Measurements from ENCODE around the gene FJX1.

FJX1 gene

DNA sequence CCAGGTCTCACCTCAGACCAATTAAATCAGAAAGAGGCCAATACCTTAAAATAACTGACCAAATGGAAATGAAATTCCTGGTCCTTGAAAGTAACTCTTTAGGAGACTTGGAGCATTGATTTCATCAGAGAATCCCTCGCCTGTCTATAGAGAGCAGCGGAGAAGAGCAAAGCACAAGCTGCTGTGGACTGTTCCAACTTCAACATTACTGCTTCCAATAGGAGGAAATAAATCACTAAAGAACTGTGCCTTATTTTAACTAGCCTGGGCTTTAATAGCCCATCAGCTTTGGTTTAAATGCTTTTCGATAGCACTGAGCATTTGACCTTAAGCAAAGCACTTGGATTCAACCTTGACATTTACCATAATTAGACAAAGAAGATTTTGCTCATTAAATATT lies 32.0 kb upstream of the FJX1 start:
- no peaks in the 10 kb centered on the region for H3F3A ChIP-seq (ENCODE audit: control insufficient read depth, insufficient read depth)
- H3K4me3 ChIP-seq (ENCODE audit: low read length), result no peak overlapping the region
- no peaks in the 10 kb centered on the region for H3K36me3 ChIP-seq (ENCODE audit: control insufficient read depth, low read length)
- no peaks in the 10 kb centered on the region for H4K20me1 ChIP-seq (ENCODE audit: control insufficient read depth, insufficient read depth, low read depth, low read length)
- H3K27me3 ChIP-seq (ENCODE audit: control insufficient read depth, low read length), result peaks cover 3% of the 10 kb centered on the region; the same call in 1 of the 2 replicates
- H3K79me2 ChIP-seq (ENCODE audit: control insufficient read depth, low read length), result no peaks in the 10 kb centered on the region
- no peaks in the 10 kb centered on the region for H3K9me2 ChIP-seq (replicated peaks; ENCODE audit: control insufficient read depth, low read length)
- TF ChIP-seq, protein P1, sequence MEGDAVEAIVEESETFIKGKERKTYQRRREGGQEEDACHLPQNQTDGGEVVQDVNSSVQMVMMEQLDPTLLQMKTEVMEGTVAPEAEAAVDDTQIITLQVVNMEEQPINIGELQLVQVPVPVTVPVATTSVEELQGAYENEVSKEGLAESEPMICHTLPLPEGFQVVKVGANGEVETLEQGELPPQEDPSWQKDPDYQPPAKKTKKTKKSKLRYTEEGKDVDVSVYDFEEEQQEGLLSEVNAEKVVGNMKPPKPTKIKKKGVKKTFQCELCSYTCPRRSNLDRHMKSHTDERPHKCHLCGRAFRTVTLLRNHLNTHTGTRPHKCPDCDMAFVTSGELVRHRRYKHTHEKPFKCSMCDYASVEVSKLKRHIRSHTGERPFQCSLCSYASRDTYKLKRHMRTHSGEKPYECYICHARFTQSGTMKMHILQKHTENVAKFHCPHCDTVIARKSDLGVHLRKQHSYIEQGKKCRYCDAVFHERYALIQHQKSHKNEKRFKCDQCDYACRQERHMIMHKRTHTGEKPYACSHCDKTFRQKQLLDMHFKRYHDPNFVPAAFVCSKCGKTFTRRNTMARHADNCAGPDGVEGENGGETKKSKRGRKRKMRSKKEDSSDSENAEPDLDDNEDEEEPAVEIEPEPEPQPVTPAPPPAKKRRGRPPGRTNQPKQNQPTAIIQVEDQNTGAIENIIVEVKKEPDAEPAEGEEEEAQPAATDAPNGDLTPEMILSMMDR (IDR thresholded peaks at IDR 0.05; ENCODE audit: low read depth, low read length, poor library complexity, severe bottlenecking), result no peak
- no peaks in the 10 kb centered on the region for H3K9me3 ChIP-seq (ENCODE audit: control insufficient read depth, insufficient read depth, low read length)
- no peaks in the 10 kb centered on the region for H3K4me1 ChIP-seq (ENCODE audit: control insufficient read depth, low read length)
- H3K27ac ChIP-seq (ENCODE audit: low read depth, low read length), result no peak overlapping the region
- H3K4me2 ChIP-seq (ENCODE audit: low read length), result no peak overlapping the region

DNA sequence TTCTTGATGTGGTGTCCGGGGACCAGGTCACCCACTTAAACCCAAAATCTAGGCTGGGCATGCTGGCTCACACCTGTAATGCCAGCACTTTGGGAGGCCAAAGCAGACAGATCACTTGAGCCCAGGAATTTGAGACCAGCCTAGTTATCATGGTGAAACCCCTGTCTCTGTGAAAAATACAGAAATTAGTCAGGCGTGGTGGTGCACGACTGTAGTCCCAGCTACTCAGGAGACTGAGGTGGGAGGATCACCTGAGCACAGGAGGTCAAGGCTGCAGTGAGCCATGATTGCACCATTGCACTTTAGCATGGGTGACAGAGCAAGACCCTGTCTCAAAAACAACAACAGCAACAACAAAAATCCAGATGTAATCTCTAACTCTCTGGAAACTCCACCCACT lies 30.3 kb upstream of the FJX1 start:
- H3K27me3 ChIP-seq (ENCODE audit: control insufficient read depth, low read length), result no peaks in the 10 kb centered on the region
- H3K4me1 ChIP-seq (ENCODE audit: control insufficient read depth, low read length), result no peaks in the 10 kb centered on the region
- H4K20me1 ChIP-seq (ENCODE audit: control insufficient read depth, insufficient read depth, low read depth, low read length), result no peaks in the 10 kb centered on the region

DNA sequence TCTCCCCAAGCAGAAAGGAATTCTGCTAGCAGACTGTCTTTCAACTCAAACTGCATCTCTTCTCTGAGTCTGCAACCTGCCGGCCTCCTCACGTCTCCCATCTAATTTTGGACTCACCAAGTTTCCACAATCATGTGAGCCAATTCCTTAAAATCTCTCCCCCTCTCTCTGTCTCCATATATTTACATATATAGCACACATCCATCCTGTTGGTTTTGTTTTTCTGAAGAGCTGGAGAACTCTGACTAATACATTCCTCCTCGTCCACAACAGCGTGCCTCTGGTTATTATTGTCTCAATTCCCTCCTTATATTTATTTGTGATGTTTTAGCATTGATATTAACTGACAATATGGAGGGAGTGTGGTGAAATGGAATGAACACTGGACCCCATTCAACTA lies 29.6 kb upstream of the FJX1 start:
- Histone ChIP-seq H3K4me3 (ENCODE audit: low read length) (no peak overlapping the region), H3K79me2 (ENCODE audit: control insufficient read depth, low read length) (no peaks in the 10 kb centered on the region), H3F3A (ENCODE audit: control insufficient read depth, insufficient read depth) (no peaks in the 10 kb centered on the region), H3K9me2 (replicated peaks; ENCODE audit: control insufficient read depth, low read length) (no peaks in the 10 kb centered on the region), H4K20me1 (ENCODE audit: control insufficient read depth, insufficient read depth, low read depth, low read length) (no peaks in the 10 kb centered on the region), H3K27ac (ENCODE audit: low read depth, low read length) (no peak overlapping the region), H3K27me3 (ENCODE audit: control insufficient read depth, low read length) (no peaks in the 10 kb centered on the region), H3K4me1 (ENCODE audit: control insufficient read depth, low read length) (no peaks in the 10 kb centered on the region), H3K36me3 (ENCODE audit: control insufficient read depth, low read length) (no peaks in the 10 kb centered on the region), H3K4me2 (ENCODE audit: low read length) (no peak overlapping the region), H3K9me3 (ENCODE audit: control insufficient read depth, insufficient read depth, low read length) (no peaks in the 10 kb centered on the region)
- TF ChIP-seq, protein P1 (IDR thresholded peaks at IDR 0.05; ENCODE audit: low read depth, low read length, poor library complexity, severe bottlenecking), result no peak
- no peak for TF ChIP-seq EZH2phosphoT487 (IDR thresholded peaks at IDR 0.05; ENCODE audit: borderline replicate concordance, low read length)

More for the DNA sequence above, 30.3 kb upstream of the FJX1 start:
- H3F3A ChIP-seq (ENCODE audit: control insufficient read depth, insufficient read depth), result no peaks in the 10 kb centered on the region
- H3K4me3 ChIP-seq (ENCODE audit: low read length), result no peak overlapping the region
- no peak overlapping the region for H3K27ac ChIP-seq (ENCODE audit: low read depth, low read length)
- H3K9me2 ChIP-seq (replicated peaks; ENCODE audit: control insufficient read depth, low read length), result no peaks in the 10 kb centered on the region
- TF ChIP-seq, protein P1 (IDR thresholded peaks at IDR 0.05; ENCODE audit: low read depth, low read length, poor library complexity, severe bottlenecking), result no peak
- no peak for TF ChIP-seq EZH2phosphoT487 (IDR thresholded peaks at IDR 0.05; ENCODE audit: borderline replicate concordance, low read length)
- H3K4me2 ChIP-seq (ENCODE audit: low read length), result no peak overlapping the region
- no peaks in the 10 kb centered on the region for H3K79me2 ChIP-seq (ENCODE audit: control insufficient read depth, low read length)
- H3K36me3 ChIP-seq (ENCODE audit: control insufficient read depth, low read length), result no peaks in the 10 kb centered on the region
- H3K9me3 ChIP-seq (ENCODE audit: control insufficient read depth, insufficient read depth, low read length), result no peaks in the 10 kb centered on the region

DNA sequence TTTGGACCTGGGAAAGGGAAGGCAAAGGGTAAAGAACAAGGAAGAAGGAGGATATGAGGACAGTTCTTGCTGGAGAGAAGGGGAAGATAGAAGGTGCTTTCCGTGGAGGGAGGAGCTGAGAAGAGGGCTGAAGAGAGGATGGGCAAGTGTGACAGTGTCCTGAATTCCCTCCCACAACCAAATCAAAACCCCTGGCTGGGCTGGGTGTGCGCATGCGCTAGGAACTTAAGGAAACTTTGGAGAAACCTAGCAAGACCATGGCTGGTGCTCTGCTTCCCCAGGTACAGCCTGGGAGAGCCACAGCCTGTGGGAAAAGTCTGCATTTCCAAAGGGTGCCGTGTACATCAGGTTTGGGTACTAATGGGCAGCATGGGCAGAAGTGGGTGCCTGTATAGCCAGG lies 29.0 kb upstream of the FJX1 start:
- no peaks in the 10 kb centered on the region for H3K9me2 ChIP-seq (replicated peaks; ENCODE audit: control insufficient read depth, low read length)
- no peaks in the 10 kb centered on the region for H3F3A ChIP-seq (ENCODE audit: control insufficient read depth, insufficient read depth)
- H3K79me2 ChIP-seq (ENCODE audit: control insufficient read depth, low read length), result no peaks in the 10 kb centered on the region
- H3K9me3 ChIP-seq (ENCODE audit: control insufficient read depth, insufficient read depth, low read length), result no peaks in the 10 kb centered on the region
- no peaks in the 10 kb centered on the region for H3K27me3 ChIP-seq (ENCODE audit: control insufficient read depth, low read length)
- no peaks in the 10 kb centered on the region for H3K4me1 ChIP-seq (ENCODE audit: control insufficient read depth, low read length)
- H3K4me2 ChIP-seq (ENCODE audit: low read length), result no peak overlapping the region
- no peak overlapping the region for H3K4me3 ChIP-seq (ENCODE audit: low read length)
- no peaks in the 10 kb centered on the region for H3K36me3 ChIP-seq (ENCODE audit: control insufficient read depth, low read length)
- H4K20me1 ChIP-seq (ENCODE audit: control insufficient read depth, insufficient read depth, low read depth, low read length), result no peaks in the 10 kb centered on the region
- H3K27ac ChIP-seq (ENCODE audit: low read depth, low read length), result no peak overlapping the region
- TF ChIP-seq, protein P1 (IDR thresholded peaks at IDR 0.05; ENCODE audit: low read depth, low read length, poor library complexity, severe bottlenecking), result no peak
- TF ChIP-seq EZH2phosphoT487 (IDR thresholded peaks at IDR 0.05; ENCODE audit: borderline replicate concordance, low read length), result no peak

Measured in DOHH2 (cell line).